Measurements from ENCODE around the gene MAP3K5.
A peak's percentile ranks its signal among the peaks of the same experiment; 100 is the strongest.

MAP3K5 gene

DNA sequence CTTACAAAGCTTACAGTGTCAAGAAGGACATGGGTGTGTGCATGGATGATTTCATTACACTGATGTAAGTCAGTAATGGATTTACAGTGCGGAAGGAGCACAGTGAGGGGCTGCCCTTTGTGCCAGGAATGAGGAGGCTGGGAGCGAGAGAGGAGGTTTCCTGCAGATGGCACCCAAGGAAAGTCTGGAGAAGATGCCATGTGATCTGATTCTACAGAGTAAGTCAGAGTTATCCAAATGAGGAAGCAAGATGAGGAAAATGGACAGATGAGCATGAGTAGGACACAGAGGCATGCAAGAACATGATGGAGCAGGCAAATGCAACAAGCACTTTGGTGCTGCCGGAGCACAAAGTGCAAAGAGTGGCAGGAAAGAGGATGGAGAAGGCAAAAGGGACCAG, 271.8 kb downstream of the MAP3K5 start:
- peak; percentile 13 for DNase-seq (ENCODE audit: low spot score)

GRCh38 chr6:136517582-136517981, 274.7 kb downstream of the MAP3K5 start:
- no peak for DNase-seq (ENCODE audit: low spot score)

GRCh38 chr6:136517002-136517401, 275.3 kb downstream of the MAP3K5 start:
- DNase-seq (ENCODE audit: low spot score), result no peak

GRCh38 chr6:136514591-136514990, 277.7 kb downstream of the MAP3K5 start:
- no peak for DNase-seq (ENCODE audit: low spot score)

- DNase-seq (ENCODE audit: low spot score), result no peak
Observed at GRCh38 chr6:136511926-136512325, 280.4 kb downstream of the MAP3K5 start.

- DNase-seq (ENCODE audit: low spot score), result no peak
Observed at GRCh38 chr6:136511397-136511796, 280.9 kb downstream of the MAP3K5 start.

DNA sequence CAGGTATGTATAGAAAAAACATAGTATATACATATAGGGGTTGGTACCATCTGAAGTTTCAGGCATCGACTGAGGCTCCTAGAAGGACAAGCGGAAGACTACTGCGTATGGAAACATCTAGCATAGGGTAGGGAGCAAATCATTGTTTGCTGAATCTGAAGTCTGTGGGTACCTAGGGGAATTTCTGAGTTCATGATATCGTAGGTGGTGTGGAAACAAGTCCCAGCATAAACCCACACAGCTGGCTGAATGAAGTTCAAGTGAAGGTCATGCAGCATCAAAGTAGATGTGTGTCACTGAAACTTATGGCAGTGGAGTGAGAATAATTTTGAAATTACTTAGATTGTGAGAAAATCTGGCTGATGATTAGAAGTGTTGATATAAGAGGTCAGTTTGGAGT, 281.5 kb downstream of the MAP3K5 start:
- DNase-seq (ENCODE audit: low spot score), result no peak

GRCh38 chr6:136510299-136510698, 282.0 kb downstream of the MAP3K5 start:
- DNase-seq (ENCODE audit: low spot score), result no peak

DNA sequence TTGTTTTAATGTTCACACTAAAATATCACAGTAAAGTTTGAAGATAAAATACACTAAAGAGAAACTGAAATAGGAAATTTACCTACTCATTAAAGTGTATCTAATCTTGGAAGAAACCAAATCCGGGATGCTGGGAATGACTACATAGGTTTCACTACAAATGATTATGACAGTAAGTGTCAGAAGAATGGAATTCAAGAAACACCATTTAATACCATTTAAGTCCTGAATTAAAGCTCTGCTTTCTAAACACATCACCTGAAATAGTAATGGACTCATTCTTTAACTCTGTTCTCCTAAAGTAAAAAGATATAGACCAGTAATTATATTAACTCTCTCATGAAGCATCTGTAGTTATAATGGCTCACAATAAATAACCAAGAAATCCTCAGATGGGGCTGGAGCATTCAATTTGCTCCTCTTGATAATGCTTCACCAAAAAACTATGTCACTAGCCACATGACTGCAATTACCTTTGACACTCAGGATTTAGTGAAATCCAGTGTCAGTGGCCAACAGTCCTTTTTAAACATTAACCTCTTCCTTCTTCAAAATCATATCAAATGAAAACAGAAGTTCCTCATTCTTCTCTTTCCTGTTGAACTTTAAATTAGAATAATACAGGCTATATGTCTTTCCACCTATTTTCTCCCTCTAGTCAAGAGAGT, 283.4 kb downstream of the MAP3K5 start:
- DNase-seq (ENCODE audit: low spot score), result no peak

Small RNAs within 50 kb of the gene (small RNA-seq; reads per million reads assigned to genes)
- 0 to 0.13 reads per million in 2 experiments for gene RNA5SP219

Measured in SK-N-DZ (cell line).